IPS DF 4.7 (cell line): ENCODE measurements around the gene AQP5.
"Not testable (repeated sequence)": the region's sequence is repeated elsewhere in the genome, so short reads cannot be mapped to it uniquely, and the experiment has no call there.

Experiments
- DNase-seq: peaks from one replicate; pipeline ENCODE4 v3.0.0-alpha.2; 2013; ENCODE audit warnings: low spot score; ENCODE audit errors: extremely low read depth

Gene AQP5

DNA sequence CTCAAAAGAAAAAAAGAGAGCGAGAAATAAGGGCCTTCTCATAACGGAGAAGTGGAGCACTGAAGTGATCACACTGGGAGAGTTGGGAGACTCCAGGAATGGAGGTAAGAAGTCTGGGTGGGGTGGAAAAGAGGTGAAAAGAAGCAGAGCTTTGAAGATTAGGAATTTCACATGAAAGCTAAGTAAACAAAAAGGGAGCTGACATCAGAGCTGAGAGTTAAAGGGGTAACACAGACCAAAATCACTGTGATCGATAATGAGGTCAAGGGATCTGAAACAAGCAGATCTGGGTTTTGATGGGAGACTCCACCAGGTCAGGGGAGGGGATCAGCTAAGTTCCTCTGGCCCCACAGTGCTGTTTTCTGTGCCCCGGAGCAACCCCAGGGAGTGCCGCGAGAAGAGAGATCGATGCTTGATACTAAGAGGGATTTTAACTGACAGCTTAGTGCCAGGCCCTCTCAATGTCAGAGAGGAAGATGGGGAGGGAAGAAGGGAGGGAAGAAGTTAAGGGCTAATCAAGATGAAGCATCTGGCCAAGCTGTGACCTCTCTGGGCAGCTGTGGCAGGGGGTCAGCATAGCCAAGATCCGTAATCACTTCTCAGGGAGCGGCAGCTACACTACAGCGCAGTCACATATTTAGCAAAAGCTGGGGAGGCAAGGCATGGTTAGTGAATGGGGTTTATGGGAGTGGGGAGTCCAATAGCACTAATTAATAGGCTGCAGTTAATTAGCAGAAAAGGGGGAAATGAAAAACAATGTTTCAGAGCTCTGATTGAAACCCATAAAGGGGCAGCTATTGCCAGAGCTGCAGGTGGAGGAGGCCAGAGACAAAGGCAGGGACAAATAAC, 19.1 kb downstream of the AQP5 start:
- no peak for DNase-seq

DNA sequence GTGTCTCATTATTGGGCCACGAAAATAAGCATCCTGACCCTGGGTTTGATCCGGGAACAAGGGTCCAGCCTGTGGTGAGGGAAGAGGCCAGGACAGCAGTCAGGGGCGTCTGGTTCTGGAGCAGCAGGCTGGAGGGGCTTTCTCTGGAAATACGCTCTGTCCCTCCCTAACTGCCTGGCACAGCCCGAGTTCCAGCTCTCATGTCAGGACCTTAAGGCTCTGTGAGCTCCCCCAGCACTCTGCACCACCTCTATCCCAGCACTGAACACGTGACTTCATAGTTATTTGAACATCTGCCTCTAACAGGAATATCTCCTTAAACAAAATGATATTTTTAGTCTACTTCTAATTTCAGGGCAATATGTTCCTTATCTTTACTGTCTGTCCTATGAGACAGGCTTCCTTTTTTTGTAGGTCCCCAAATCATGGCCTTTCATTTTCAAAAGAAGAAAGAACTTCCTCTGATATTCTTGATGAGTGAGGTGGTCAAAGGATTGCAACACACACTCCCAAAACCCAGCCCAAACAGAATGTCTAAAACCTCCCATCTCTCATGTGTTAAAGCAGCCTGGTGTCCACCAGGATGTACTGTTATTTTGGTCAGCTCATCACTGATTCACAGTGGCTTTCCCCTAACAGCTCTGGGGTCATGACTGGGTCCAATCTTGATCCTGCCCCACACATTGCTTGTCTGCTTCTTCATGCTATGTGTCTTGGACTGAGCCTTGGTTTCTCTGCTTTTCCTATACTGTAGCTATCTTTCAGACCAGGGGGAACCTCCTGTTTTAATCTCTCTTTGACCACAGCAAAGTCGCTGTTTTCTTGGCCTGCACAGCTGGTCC, 20.8 kb downstream of the AQP5 start:
- no peak for DNase-seq

DNA sequence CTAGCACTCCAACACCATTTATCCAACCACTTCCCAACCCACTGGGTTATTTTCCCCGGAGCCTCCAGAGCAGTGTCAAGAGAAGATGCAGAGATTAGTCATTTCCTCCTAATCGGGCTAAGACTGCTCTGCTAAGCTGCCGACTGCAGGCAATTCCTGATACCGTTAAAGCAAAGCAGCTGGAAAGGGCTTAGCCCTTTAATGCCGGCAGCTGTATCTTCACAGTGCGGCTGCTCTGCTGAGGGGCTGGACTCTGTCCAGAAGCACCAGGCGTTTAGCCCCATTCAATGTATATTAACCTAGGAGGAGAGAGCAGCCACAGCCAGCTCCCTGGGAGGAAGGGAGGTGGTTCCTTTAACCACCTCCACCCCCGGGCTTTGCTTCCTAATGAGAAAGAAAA, 22.2 kb downstream of the AQP5 start:
- DNase-seq: no peak

DNA sequence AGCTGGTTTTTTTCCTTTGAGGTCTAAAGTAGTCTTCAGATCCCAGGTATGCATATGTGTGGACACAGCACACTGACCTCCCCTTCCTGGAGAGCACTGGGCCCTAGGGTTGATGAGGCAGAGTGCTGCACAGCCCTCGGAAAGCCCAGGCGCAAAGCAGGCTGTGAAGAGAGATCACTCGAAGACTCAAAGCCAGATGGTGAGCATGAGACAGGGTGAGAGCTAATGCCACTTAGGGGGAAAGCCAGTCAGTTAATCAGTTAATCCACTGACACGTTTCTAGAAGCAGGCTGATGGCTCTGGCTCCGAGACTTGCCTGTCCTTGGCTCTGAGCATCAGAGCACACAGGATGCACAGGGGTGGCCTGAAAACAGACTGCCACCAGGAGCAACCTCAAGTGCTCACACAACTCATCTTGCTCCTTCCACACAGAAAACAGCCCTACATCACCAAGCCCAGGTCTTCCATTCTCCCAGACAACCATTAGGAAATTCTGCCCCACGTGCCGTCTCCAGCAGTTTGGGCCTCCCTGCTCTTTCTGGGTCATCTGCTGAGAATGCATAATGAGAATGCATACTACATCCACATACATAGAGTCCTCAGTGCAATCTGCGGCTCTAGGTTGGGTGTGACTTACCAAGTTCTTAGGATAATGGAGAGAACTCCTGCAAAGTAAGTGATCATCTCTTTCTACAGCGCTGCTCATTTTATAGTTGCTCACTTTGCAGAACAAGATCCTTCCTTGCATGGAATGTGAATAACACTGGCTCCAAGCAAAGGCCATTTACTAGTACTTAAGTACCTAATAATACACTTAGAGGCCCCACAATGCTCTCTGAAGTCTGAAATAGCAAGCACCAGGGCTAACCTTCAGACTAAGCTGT, 23.0 kb downstream of the AQP5 start:
- DNase-seq: no peak

DNA sequence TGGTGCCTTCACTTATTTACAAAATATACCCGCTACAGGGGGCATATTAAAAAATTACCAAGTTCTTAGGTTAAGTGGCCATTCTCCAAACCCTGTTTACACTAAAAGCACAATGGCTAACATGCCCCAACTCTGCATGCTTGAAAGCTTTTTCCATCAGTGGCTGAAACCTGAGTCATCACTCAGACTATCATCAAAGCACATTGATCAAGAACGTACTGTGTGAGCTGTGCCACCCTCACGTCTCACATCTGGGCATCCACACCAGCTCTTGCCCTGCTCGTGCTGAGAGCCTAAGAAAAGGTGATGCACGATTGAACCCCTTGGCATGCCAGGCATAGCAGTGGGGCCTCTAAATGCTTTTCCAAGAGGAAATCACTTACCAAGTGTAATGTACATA, 24.3 kb downstream of the AQP5 start:
- DNase-seq: no peak

DNA sequence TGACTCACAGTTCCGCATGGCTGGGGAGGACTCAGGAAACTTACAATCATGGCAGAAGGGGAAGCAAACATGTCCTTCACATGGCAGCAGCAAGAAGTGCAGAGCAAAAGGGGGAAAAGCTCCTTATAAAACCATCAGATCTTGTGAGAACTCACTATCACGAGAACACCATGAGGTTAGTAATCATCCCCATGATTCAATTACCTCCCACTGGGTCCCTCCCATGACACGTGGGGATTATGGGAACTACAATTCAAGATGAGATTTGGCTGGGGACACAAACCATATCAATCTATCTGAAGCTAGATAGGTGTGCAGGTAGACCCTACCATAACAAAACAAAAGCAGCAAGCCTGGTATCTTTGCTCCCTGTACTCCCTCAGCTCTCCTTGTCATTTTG, 24.8 kb downstream of the AQP5 start:
- DNase-seq: not testable (repeated sequence)

DNA sequence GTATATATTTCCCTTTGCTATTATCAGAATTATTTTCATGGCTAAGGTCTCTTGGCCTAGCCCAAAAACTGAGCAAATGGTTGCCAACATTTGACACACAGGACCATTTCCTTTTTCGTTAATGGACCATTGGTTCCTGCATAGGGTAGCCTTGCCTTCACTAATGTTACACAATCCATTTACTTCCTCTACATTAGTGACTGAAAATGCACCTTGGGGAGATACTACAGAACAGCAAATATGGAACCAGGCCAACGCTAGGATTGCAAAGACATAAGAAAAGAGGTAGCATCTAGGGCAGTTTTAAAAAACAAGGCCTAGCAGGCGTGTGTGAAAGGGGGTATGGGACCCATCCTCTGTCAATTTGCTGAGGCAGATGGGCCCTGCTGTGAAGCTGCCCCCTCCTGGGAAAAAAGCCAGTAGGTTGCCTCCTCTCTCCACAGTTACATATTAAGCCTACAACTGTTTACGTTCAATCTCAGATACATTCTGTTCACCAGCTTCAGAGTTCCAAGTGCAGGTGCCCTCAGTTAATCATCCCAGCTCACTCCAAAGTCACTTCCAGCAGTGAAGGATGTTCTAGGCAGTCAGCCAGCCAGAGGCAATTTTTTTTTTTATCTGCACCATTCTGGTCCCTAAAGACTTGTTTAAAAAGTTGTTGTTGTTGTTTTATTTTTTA, 26.1 kb downstream of the AQP5 start:
- DNase-seq: no peak

DNA sequence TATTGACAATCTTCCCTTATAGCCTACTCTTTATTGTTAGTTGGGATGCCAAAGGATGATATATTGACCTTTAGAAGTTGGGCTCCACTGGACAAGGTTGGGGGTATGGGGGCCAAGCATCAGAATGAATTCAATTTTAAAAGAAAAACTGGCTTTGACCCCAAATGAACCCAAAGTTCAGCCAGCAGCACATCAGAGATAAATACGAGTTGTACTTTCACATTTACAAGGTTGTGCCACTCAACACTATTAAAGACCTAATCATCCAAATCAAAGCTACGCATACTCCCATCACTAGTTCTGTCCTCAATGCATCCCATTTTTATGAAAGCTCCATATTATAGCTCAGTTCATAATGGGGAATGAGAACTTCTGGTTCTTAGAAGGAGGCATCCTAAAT, 27.7 kb downstream of the AQP5 start:
- not testable (repeated sequence) for DNase-seq

DNA sequence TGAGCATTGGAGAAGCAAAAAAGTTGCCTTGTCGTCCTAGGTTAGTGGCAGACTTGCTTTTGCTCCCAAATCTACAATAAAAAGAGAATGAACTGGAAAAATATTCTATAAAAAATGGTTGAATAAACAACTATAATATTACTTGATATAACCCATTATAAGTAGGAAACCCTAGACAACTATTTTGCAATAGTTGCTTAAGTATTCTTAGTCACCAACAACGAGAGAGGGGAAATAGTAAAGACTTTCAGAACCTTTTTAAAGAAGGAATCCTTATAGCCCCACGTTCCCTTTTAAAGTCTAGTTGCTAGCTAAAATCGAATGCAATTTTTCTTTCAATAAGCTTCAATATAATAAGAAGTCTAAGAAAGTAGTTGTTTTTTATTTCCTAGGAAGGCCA, 28.6 kb downstream of the AQP5 start:
- DNase-seq: no peak

DNA sequence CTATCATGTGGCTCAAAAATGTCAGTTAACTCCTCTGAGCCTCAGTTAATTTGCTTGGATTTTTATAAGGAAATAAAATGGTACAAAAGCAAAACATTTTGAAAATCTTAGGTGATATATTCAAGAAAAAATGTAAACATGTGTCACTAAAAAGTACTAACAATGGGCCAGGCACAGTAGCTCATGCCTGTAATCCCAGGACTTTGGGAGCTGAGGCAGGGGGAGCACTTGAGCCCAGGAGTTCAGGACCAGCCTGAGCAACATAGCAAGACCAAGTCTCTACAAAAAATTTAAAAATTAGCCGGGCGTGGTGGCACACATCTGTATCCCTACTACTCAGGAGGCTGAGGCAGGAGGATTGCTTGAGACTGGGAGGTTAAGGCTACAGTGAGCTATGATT, 36.8 kb downstream of the AQP5 start:
- no peak for DNase-seq

DNA sequence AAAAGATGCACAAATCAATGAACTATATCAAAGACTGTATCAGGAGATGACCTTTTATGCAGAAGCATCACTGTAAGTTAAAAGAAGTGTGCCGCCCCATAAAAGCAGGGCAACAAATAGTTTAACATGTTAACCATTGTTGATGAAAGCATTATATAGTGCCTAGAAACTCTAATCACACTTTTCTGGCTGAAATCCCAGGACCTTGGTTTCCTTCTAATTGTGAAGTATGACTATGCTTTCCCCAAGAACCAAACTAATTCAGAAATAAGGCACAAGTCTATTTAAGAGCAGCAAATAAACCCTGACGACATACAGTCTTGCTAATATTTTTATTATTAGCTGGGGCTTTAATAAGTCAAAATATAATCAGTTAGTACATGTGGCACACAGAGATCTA, 41.9 kb downstream of the AQP5 start:
- DNase-seq: no peak

DNA sequence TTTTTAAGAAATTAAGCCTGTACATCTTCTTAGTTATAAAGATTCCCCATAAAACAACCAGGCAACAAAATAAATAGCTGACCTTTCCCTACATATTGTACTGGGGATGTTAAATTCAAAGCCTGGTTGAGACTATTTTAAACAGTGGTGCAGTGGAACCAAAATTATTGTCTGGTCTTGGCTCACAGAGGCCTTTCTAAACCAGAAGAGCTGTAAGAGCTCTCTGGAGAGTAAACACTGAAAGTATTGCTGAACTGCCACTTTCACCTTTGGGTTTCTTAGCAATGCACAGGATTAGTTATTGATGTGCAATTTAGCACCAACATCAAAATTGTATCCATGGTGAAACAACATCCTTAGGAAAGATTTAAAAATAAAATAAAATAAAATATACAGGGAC, 43.0 kb downstream of the AQP5 start:
- DNase-seq: no peak

DNA sequence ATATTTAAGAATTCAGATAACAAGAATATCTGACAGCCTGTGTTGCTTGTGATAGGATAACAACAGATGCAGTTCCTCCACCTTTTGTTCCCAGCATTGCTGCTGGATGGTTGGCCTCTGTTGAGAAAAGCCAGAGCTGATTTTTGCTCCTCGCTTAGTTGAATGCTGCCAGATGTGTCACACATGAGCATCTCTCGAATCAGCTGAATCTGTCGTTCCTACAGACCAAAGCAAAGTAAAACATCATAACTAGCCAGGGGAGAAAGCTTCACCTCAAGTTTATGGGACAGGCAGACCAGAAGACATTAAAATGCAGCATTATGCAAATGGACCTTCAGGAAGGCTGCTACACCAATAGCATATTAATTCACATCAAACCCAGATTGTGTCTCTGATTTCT, 43.5 kb downstream of the AQP5 start:
- no peak for DNase-seq

DNA sequence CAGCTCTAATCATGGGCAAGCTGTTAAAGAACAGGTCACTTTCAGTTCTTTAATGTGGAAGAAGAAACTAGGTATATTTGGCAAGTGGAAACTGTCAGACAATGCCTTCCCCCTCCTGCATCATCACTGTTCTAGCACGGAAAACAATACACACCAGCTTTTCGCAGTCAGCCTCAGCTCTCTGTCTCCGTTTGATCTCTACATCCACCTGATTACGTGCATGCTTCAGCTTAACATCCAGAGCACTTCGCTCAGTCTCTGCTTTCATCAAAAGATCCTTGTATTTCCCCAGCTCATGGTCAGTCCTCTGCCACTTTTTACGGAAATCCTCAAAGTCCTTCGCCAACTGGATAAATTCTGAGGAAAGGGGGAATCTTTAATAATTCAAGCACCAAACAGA, 44.6 kb downstream of the AQP5 start:
- no peak for DNase-seq

DNA sequence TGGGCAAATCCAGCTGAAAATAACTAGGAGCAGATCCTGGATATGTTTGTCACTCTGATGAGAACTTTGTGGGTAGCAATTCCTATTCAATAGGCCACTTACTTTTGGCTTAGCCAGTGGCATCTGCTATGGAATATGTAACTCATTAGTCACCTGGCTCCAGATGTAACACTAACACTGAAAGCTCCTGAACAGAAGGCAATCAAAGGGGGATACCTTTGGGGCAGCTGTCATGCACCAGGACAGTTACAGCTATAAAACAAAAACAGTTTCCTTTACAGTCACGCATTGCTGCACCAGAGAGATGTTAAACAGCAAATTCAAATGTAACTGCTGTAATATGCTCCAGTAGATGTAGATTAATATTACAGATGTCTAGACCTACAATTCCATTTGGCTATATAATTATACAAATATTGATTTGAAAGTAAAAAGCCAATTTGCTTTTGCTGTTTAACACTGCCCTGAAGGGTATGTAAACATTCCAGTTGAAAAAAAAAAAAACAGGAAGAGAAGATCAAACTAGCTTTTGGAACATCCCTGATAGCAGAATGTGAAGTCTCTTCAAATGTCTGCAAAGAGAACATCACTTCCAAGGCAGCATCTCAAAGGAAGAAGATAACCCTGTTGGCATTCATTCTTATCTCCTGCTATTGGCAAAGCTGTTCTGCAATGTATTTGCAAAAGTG, 45.2 kb downstream of the AQP5 start:
- no peak for DNase-seq

DNA sequence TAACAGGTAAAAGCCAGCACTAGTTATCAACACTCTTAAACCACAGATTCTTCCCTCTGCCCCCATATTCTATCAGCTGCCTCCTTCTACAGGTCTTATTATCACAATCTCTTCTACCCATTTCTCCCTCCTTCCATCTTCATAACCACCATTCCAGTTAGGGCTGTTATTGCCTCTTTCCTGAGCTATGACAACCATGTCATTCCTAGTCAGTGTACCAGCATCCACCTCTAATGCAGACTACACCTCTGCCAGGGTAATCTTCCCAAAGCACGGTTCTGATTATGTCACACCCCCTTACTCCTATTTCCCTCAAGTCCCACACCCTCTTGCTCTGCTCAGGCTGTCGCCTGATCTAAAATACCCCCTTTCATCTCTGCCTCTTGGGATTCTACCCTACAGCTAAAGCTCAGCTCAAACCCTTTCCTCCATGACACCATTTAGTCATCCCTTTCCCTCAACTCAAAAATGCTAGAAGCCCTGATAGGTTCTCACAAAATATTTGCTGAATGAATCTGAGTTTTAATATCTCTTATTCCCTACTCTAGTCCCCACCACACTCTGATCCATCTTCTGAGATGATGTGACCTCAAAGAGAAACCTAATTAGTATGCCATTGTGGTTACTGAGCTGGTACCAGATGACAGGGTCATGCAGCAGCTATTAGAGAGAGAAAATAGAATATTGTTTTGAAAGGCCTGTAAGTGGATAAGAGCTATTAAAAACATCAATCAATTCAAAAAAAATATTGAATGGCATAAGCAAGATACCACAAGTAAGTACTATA, 51.9 kb downstream of the AQP5 start:
- no peak for DNase-seq

DNA sequence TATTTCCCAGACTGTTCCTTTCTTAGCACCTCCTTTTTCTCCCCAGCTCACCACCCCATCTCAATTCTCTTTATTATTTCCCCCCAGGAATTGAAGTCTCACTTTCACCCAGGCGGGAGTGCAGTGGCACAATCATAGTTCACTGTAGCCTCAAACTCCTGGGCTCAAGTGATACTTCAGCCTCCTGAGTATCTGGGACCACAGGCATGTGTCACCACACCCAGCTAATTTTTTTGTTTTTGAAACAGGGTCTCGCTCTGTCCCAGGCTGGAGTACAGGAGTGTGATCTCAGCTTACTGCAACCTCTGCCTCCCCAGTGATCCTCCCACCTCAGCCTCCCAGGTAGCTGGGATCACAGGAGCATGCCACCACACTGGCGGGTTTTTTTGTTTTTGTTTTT, 52.7 kb downstream of the AQP5 start:
- DNase-seq: no peak
